ENCODE data around the gene PALMD. TPM values are rescaled to one million over a fixed set of nuclear protein-coding genes. Genes with fewer than 3 reads are reported as not detected.

The PALMD gene
- total RNA-seq, 1 donor from 2014 or later: not detected

GRCh38 chr1:99623554-99623953, 22.4 kb upstream of the PALMD start:
- Histone ChIP-seq H3K36me3 (no peaks in the 10 kb centered on the region), H3K4me1 (no peaks in the 10 kb centered on the region), H3K4me3 (no peak overlapping the region), H4K20me1 (ENCODE audit: low read depth) (no peaks in the 10 kb centered on the region), H2AFZ (replicated peaks) (no peak overlapping the region), H3F3A (ENCODE audit: low read depth) (no peaks in the 10 kb centered on the region), H3K9me3 (ENCODE audit: low read depth) (no peaks in the 10 kb centered on the region), H3K9ac (no peak overlapping the region), H3K27me3 (no peaks in the 10 kb centered on the region), H3K79me2 (ENCODE audit: low read depth) (no peaks in the 10 kb centered on the region), H3K4me2 (no peak overlapping the region), H3K27ac (no peak overlapping the region)
- Mint-ChIP-seq H3K36me3 (no peaks in the 10 kb centered on the region), H3K27ac (no peak overlapping the region), H3K9me3 (no peaks in the 10 kb centered on the region), H3K4me1 (peaks cover 3% of the 10 kb centered on the region), H3K4me3 (no peak overlapping the region), H3K27me3 (ENCODE audit: insufficient read depth, low read depth) (no peaks in the 10 kb centered on the region)
- DNase-seq (ENCODE audit: low spot score): no peak
- TF ChIP-seq CTCF (IDR thresholded peaks at IDR 0.05): no peak
- no peak for TF ChIP-seq EZH2 (IDR thresholded peaks at IDR 0.05)
- TF ChIP-seq EZH2phosphoT487 (IDR thresholded peaks at IDR 0.05): no peak

- Mint-ChIP-seq H3K4me1 (peaks cover 3% of the 10 kb centered on the region), H3K4me3 (no peak overlapping the region), H3K36me3 (no peaks in the 10 kb centered on the region)
Measured at GRCh38 chr1:99627615-99628014, 18.3 kb upstream of the PALMD start.

DNA sequence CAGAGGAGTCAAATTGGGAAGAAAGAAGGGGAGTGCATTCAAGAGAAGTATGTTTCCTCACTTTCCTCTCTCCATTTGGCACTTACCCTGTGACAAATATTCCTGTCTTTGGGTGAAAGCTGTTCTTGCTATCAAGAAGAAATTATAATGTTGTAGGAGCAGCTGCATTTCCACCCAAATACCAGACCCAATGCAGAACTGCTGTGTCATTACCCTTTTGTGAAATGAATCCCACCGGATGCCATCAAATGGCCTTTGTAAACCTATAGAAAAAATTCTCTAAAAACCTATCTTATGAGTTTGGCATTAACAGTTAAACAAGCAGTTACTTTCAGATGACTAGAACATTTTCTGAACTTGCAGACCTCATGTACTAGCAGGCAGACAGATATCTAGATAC, 16.7 kb upstream of the PALMD start:
- no peak overlapping the region for H3K27ac Mint-ChIP-seq
- Histone ChIP-seq H3K27me3 (no peaks in the 10 kb centered on the region), H3K27ac (no peak overlapping the region), H2AFZ (replicated peaks) (no peak overlapping the region), H3K79me2 (ENCODE audit: low read depth) (no peaks in the 10 kb centered on the region), H3K4me2 (no peak overlapping the region), H3K9ac (no peak overlapping the region), H3K4me3 (no peak overlapping the region), H3K36me3 (no peaks in the 10 kb centered on the region), H3K9me3 (ENCODE audit: low read depth) (no peaks in the 10 kb centered on the region), H3K4me1 (no peaks in the 10 kb centered on the region), H4K20me1 (ENCODE audit: low read depth) (no peaks in the 10 kb centered on the region), H3F3A (ENCODE audit: low read depth) (no peaks in the 10 kb centered on the region)
- no peak for TF ChIP-seq EZH2 (IDR thresholded peaks at IDR 0.05)
- TF ChIP-seq EZH2phosphoT487 (IDR thresholded peaks at IDR 0.05): no peak
- no peak for TF ChIP-seq CTCF (IDR thresholded peaks at IDR 0.05)
- H3K9me3 Mint-ChIP-seq: no peaks in the 10 kb centered on the region
- no peak overlapping the region for H3K4me3 Mint-ChIP-seq
- DNase-seq (ENCODE audit: low spot score): no peak
- no peaks in the 10 kb centered on the region for H3K4me1 Mint-ChIP-seq
- peaks cover 2% of the 10 kb centered on the region for H3K27me3 Mint-ChIP-seq (ENCODE audit: insufficient read depth, low read depth)
- no peaks in the 10 kb centered on the region for H3K36me3 Mint-ChIP-seq

More at GRCh38 chr1:99627615-99628014, 18.3 kb upstream of the PALMD start:
- H3K36me3 ChIP-seq: no peaks in the 10 kb centered on the region
- no peak overlapping the region for H3K27ac ChIP-seq
- H3K4me2 ChIP-seq: no peak overlapping the region
- H3K9me3 ChIP-seq (ENCODE audit: low read depth): no peaks in the 10 kb centered on the region
- H3K9ac ChIP-seq: no peak overlapping the region
- Mint-ChIP-seq H3K9me3 (no peaks in the 10 kb centered on the region), H3K27ac (no peak overlapping the region), H3K27me3 (ENCODE audit: insufficient read depth, low read depth) (peaks cover 2% of the 10 kb centered on the region)
- no peaks in the 10 kb centered on the region for H4K20me1 ChIP-seq (ENCODE audit: low read depth)
- H3K27me3 ChIP-seq: no peaks in the 10 kb centered on the region
- no peaks in the 10 kb centered on the region for H3K4me1 ChIP-seq
- no peaks in the 10 kb centered on the region for H3F3A ChIP-seq (ENCODE audit: low read depth)
- TF ChIP-seq EZH2 (IDR thresholded peaks at IDR 0.05): no peak
- no peak for TF ChIP-seq CTCF (IDR thresholded peaks at IDR 0.05)
- TF ChIP-seq EZH2phosphoT487 (IDR thresholded peaks at IDR 0.05): no peak
- H3K79me2 ChIP-seq (ENCODE audit: low read depth): no peaks in the 10 kb centered on the region
- H2AFZ ChIP-seq (replicated peaks): no peak overlapping the region
- H3K4me3 ChIP-seq: no peak overlapping the region
- no peak for DNase-seq (ENCODE audit: low spot score)

All from neural progenitor cell (in vitro differentiated cells).